Measurements from ENCODE around the gene METTL3. TPM values are rescaled to one million over a fixed set of nuclear protein-coding genes. Genes with fewer than 3 reads are reported as not detected.

METTL3 gene
- total RNA-seq, 1 donor from 2014 or later: 40.4 TPM

- no peak for TF ChIP-seq CTCF (IDR thresholded peaks at IDR 0.05; ENCODE audit: insufficient read depth, low read length, poor library complexity, severe bottlenecking)
- no peaks in the 10 kb centered on the region for H3K27me3 ChIP-seq (ENCODE audit: control insufficient read depth, insufficient read depth, low read length)
- H3K4me3 ChIP-seq (ENCODE audit: low read depth, low read length): peak overlapping the region; percentile 100
- no peak for DNase-seq (ENCODE audit: low read depth)
- H3K36me3 ChIP-seq (ENCODE audit: control insufficient read depth, insufficient read depth, low read length): no peaks in the 10 kb centered on the region
Observed at GRCh38 chr14:21476523-21476924, 34.6 kb downstream of the METTL3 start.

- Histone ChIP-seq H3K27me3 (ENCODE audit: control insufficient read depth, insufficient read depth, low read length) (no peaks in the 10 kb centered on the region), H3K36me3 (ENCODE audit: control insufficient read depth, insufficient read depth, low read length) (no peaks in the 10 kb centered on the region), H3K4me3 (ENCODE audit: low read depth, low read length) (peak overlapping the region; percentile 100)
- TF ChIP-seq CTCF (IDR thresholded peaks at IDR 0.05; ENCODE audit: insufficient read depth, low read length, poor library complexity, severe bottlenecking): no peak
- DNase-seq (ENCODE audit: low read depth): no peak
Observed at GRCh38 chr14:21475767-21476522, 35.2 kb downstream of the METTL3 start.

GRCh38 chr14:21467616-21468015, 43.5 kb downstream of the METTL3 start:
- no peaks in the 10 kb centered on the region for H3K36me3 ChIP-seq (ENCODE audit: control insufficient read depth, insufficient read depth, low read length)
- no peak overlapping the region for H3K4me3 ChIP-seq (ENCODE audit: low read depth, low read length)
- no peak for DNase-seq (ENCODE audit: low read depth)
- no peaks in the 10 kb centered on the region for H3K27me3 ChIP-seq (ENCODE audit: control insufficient read depth, insufficient read depth, low read length)
- no peak for TF ChIP-seq CTCF (IDR thresholded peaks at IDR 0.05; ENCODE audit: insufficient read depth, low read length, poor library complexity, severe bottlenecking)

- peak; percentile 98 for DNase-seq (ENCODE audit: low read depth)
- TF ChIP-seq CTCF (IDR thresholded peaks at IDR 0.05; ENCODE audit: insufficient read depth, low read length, poor library complexity, severe bottlenecking): peak; percentile 66
- Histone ChIP-seq H3K4me3 (ENCODE audit: low read depth, low read length) (peak within 1 kb of the TSS; percentile 84), H3K27me3 (ENCODE audit: control insufficient read depth, insufficient read depth, low read length) (no peaks in the 10 kb centered on the region), H3K36me3 (ENCODE audit: control insufficient read depth, insufficient read depth, low read length) (no peaks in the 10 kb centered on the region)
Observed at GRCh38 chr14:21455912-21456667, 55.0 kb downstream of the METTL3 start, which contains the start of gene CHD8. Gene CHD8, minus strand, starts transcription at chr14:21456123. Its CDS starts 24,480 bp downstream, at chr14:21431643.

- Histone ChIP-seq H3K27me3 (ENCODE audit: control insufficient read depth, insufficient read depth, low read length) (no peaks in the 10 kb centered on the region), H3K36me3 (ENCODE audit: control insufficient read depth, insufficient read depth, low read length) (no peaks in the 10 kb centered on the region), H3K4me3 (ENCODE audit: low read depth, low read length) (peak overlapping the region; percentile 80)
- no peak for TF ChIP-seq CTCF (IDR thresholded peaks at IDR 0.05; ENCODE audit: insufficient read depth, low read length, poor library complexity, severe bottlenecking)
- no peak for DNase-seq (ENCODE audit: low read depth)
Observed at GRCh38 chr14:21455592-21455911, 55.6 kb downstream of the METTL3 start.
